Hepatocyte (in vitro differentiated cells): ENCODE measurements around the gene TMEM131. TPM values are rescaled to one million over a fixed set of nuclear protein-coding genes. Genes with fewer than 3 reads are reported as not detected.
A peak's percentile ranks its signal among the peaks of the same experiment; 100 is the strongest.

Experiments used
- DNase-seq: peaks from one replicate; pipeline ENCODE4 v3.0.0-alpha.2; 2016; ENCODE audit warnings: low spot score
- H2AFZ ChIP-seq: fragments of 200-600 bp; sonication (generic); 2 replicates; pipeline ENCODE4 v1.6.0; 2016; ENCODE audit warnings: antibody characterized with exemption, mild to moderate bottlenecking
- H3K27ac ChIP-seq: fragments of 200-600 bp; sonication (generic); 2 replicates; pipeline ENCODE4 v1.5.1; 2016; ENCODE audit warnings: mild to moderate bottlenecking
- H3K27me3 ChIP-seq: fragments of 200-600 bp; sonication (generic); 2 replicates; pipeline ENCODE4 v1.6.1; 2016
- H3K36me3 ChIP-seq: fragments of 200-600 bp; sonication (generic); replicated peaks from 2 replicates; pipeline ENCODE4 v1.5.1; 2016; ENCODE audit warnings: low read depth; ENCODE audit not compliant: insufficient read depth
- H3K4me1 ChIP-seq: fragments of 200-600 bp; sonication (generic); 2 replicates; pipeline ENCODE4 v1.5.1; 2016; ENCODE audit warnings: mild to moderate bottlenecking, moderate library complexity; ENCODE audit not compliant: insufficient read depth
- H3K4me2 ChIP-seq: fragments of 200-600 bp; sonication (generic); 2 replicates; pipeline ENCODE4 v1.6.0; 2016
- H3K4me3 ChIP-seq: fragments of 200-600 bp; sonication (generic); 2 replicates; pipeline ENCODE4 v1.5.1; 2016; ENCODE audit warnings: mild to moderate bottlenecking
- H3K79me2 ChIP-seq: fragments of 200-600 bp; sonication (generic); 2 replicates; pipeline ENCODE4 v1.6.0; 2017; ENCODE audit warnings: mild to moderate bottlenecking
- H3K9me2 ChIP-seq: fragments of 200-600 bp; sonication (generic); replicated peaks from 2 replicates; pipeline ENCODE4 v1.6.0; 2017; ENCODE audit warnings: mild to moderate bottlenecking; ENCODE audit not compliant: insufficient read depth
- H3K9me3 ChIP-seq: fragments of 200-600 bp; sonication (generic); 2 replicates; pipeline ENCODE4 v1.5.1; 2016; ENCODE audit warnings: low read depth, mild to moderate bottlenecking
- H4K20me1 ChIP-seq: fragments of 200-600 bp; sonication (generic); 2 replicates; pipeline ENCODE4 v1.6.0; 2016; ENCODE audit warnings: mild to moderate bottlenecking; ENCODE audit not compliant: insufficient read depth, poor library complexity, severe bottlenecking
- CTCF ChIP-seq: fragments of 200-600 bp; sonication (generic); IDR thresholded peaks from 2 replicates; pipeline ENCODE4 v1.5.1; 2016; ENCODE audit warnings: antibody characterized with exemption, mild to moderate bottlenecking; ENCODE audit not compliant: poor library complexity
- EZH2 ChIP-seq: fragments of 200-600 bp; sonication (generic); IDR thresholded peaks from 2 replicates; pipeline ENCODE4 v1.6.1; 2016; ENCODE audit warnings: antibody characterized with exemption, mild to moderate bottlenecking, borderline replicate concordance
- EZH2phosphoT487 ChIP-seq: fragments of 200-600 bp; sonication (generic); IDR thresholded peaks from one replicate; pipeline ENCODE4 v1.6.1; 2018; ENCODE audit warnings: antibody characterized with exemption, mild to moderate bottlenecking, low read depth, moderate library complexity; ENCODE audit not compliant: unreplicated experiment, severe bottlenecking
- WGBS: methylation state at CpG from one replicate; pipeline ENCODE4 v1.1.6; 2016; ENCODE audit warnings: low lambda C conversion rate; ENCODE audit errors: missing lambda C conversion rate; 5-methylcytosine and 5-hydroxymethylcytosine counted together
- polyA plus RNA-seq: library from polyadenylated mRNA; unstranded; fragments of >200 nt; fragmentation: Nextera tagmentation; extraction: Ambion mirVana; gene quantifications from 2 replicates; pipeline ENCODE4 v1.2.1, GENCODE V29; 2016
- total RNA-seq: library from RNA; depleted of rRNA; stranded (reverse); fragments of >200 nt; gene quantifications from 2 replicates; pipeline ENCODE4 v1.2.3, GENCODE V29; 2014

TMEM131 gene
- total and polyA plus RNA-seq, 2 experiments from 2014 or later: 17.5 to 42.1 TPM

DNA sequence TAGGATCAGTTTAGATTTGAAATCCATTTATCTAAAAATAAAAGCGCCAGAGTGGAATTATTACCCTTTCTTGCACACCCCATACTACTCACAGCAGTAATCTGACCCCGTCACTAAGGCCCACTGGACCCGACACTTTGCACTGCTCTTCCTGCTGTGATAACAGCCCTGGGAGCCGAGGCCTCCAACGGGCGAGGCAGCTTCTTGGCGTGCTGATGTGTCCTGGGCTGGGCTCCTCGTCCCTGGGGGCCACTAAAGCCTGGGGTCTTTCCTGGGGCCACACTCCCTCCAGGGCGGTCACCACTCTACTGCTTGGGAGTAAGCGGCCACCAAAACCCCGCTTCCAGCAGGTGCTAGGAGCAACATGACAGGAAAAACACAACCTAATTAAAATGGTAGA is 220.7 kb downstream of the TMEM131 start:
- no peak for DNase-seq
- Histone ChIP-seq H3K36me3 (no peaks in the 10 kb centered on the region), H3K27me3 (no peaks in the 10 kb centered on the region), H3K9me3 (no peaks in the 10 kb centered on the region), H2AFZ (no peak overlapping the region), H3K9me2 (no peaks in the 10 kb centered on the region), H3K4me3 (no peak overlapping the region), H4K20me1 (no peaks in the 10 kb centered on the region), H3K79me2 (no peaks in the 10 kb centered on the region), H3K27ac (no peak overlapping the region), H3K4me2 (no peak overlapping the region), H3K4me1 (no peaks in the 10 kb centered on the region)
- 92% methylated on average over 11 of the region's 11 CpGs for WGBS
- TF ChIP-seq EZH2phosphoT487 (no peak), CTCF (no peak), EZH2 (no peak)

DNA sequence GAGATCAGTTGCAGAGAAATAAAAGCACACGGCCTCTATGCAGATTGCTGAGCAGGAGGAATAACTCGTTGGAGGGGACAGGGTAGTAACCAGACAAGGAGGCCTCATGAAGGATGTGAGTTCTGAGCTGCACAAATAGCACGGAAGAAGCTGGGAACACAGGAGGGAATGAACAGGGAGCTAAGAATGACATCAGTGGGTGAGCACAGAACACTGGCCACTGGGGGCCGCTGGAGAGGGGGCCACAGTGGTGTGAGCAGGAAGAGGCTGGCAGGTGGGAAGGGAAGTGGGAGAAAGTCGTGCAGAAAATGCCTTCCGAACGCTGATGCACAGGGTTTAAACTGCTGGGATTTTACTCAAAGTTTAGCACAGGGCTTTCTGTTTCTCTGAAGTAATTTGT is 221.3 kb downstream of the TMEM131 start:
- Histone ChIP-seq H3K4me2 (no peak overlapping the region), H3K4me3 (no peak overlapping the region), H3K9me2 (no peaks in the 10 kb centered on the region), H3K27me3 (no peaks in the 10 kb centered on the region), H4K20me1 (no peaks in the 10 kb centered on the region), H3K9me3 (no peaks in the 10 kb centered on the region), H3K79me2 (no peaks in the 10 kb centered on the region), H3K4me1 (no peaks in the 10 kb centered on the region), H3K36me3 (no peaks in the 10 kb centered on the region), H2AFZ (no peak overlapping the region), H3K27ac (no peak overlapping the region)
- peak; percentile 36 for DNase-seq
- WGBS: 72% methylated on average over 7 of the region's 7 CpGs
- no peak for TF ChIP-seq EZH2phosphoT487
- TF ChIP-seq EZH2: no peak
- TF ChIP-seq CTCF: peak; percentile 18

GRCh38 chr2:97770445-97770844 is 225.3 kb downstream of the TMEM131 start:
- no peak overlapping the region for H3K4me3 ChIP-seq
- no peak overlapping the region for H2AFZ ChIP-seq
- H3K27me3 ChIP-seq: no peaks in the 10 kb centered on the region
- H3K4me2 ChIP-seq: no peak overlapping the region
- H3K36me3 ChIP-seq: peaks cover 3% of the 10 kb centered on the region
- TF ChIP-seq EZH2phosphoT487: no peak
- TF ChIP-seq CTCF: no peak
- no peak for TF ChIP-seq EZH2
- H3K27ac ChIP-seq: no peak overlapping the region
- H3K9me3 ChIP-seq: no peaks in the 10 kb centered on the region
- H3K9me2 ChIP-seq: no peaks in the 10 kb centered on the region
- no peak for DNase-seq
- no peaks in the 10 kb centered on the region for H4K20me1 ChIP-seq
- no peaks in the 10 kb centered on the region for H3K4me1 ChIP-seq
- no peaks in the 10 kb centered on the region for H3K79me2 ChIP-seq
- 54% methylated on average over 4 of the region's 4 CpGs for WGBS

DNA sequence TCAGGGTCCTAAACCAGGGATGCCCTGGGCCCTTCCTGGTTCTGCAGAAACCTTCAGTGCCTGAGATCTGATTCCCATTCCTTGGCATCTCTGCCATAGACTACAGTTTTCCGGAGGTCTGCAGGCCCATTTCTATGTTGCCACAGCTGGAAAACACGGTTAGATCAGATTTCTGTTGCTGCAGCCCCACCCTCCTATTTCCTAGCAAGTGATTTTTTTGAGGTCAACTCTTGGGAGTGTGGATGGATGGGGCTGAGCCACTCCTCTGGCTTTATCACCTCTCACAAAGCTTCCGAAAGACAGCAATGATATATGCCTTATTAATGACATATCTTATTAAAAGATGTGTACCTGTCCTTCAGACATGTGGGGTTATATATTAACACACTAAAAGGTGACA is 226.0 kb downstream of the TMEM131 start:
- Histone ChIP-seq H3K27ac (no peak overlapping the region), H3K4me1 (no peaks in the 10 kb centered on the region), H2AFZ (no peak overlapping the region), H3K79me2 (no peaks in the 10 kb centered on the region), H3K4me2 (no peak overlapping the region), H3K4me3 (no peak overlapping the region), H3K27me3 (no peaks in the 10 kb centered on the region), H4K20me1 (no peaks in the 10 kb centered on the region), H3K36me3 (peaks cover 3% of the 10 kb centered on the region), H3K9me2 (no peaks in the 10 kb centered on the region), H3K9me3 (no peaks in the 10 kb centered on the region)
- 74% methylated on average over 3 of the region's 3 CpGs for WGBS
- no peak for DNase-seq
- no peak for TF ChIP-seq CTCF
- TF ChIP-seq EZH2phosphoT487: no peak
- TF ChIP-seq EZH2: no peak
